Neuronal stem cell (in vitro differentiated cells): ENCODE results near the gene SUGP2.

Experiments used
- DNase-seq: peaks from one replicate; pipeline ENCODE4 v3.0.0-alpha.2; 2013; ENCODE audit warnings: low spot score
- H2AFZ ChIP-seq: one replicate; pipeline ENCODE4 v1.6.1; 2013; ENCODE audit warnings: mild to moderate bottlenecking, low read length, inconsistent platforms
- H2AK5ac ChIP-seq: 2 replicates; pipeline ENCODE4 v1.6.1; 2013; ENCODE audit warnings: low read depth, mild to moderate bottlenecking, inconsistent platforms, low read length, moderate library complexity, mixed read lengths
- H2BK120ac ChIP-seq: 2 replicates; pipeline ENCODE4 v1.6.1; 2013; ENCODE audit warnings: low read depth, mild to moderate bottlenecking, inconsistent platforms, low read length, moderate library complexity, mixed read lengths
- H2BK12ac ChIP-seq: one replicate; pipeline ENCODE4 v1.6.1; 2013; ENCODE audit warnings: low read length, inconsistent platforms
- H2BK15ac ChIP-seq: 2 replicates; pipeline ENCODE4 v1.6.1; 2013; ENCODE audit warnings: mild to moderate bottlenecking, low read length, inconsistent platforms, mixed read lengths
- H2BK5ac ChIP-seq: one replicate; pipeline ENCODE4 v1.6.1; 2013; ENCODE audit warnings: inconsistent platforms, mild to moderate bottlenecking, low read length, moderate library complexity
- H3K14ac ChIP-seq: one replicate; pipeline ENCODE4 v1.6.1; 2013; ENCODE audit warnings: low read length, inconsistent platforms
- H3K18ac ChIP-seq: 2 replicates; pipeline ENCODE4 v1.6.1; 2013; ENCODE audit warnings: low read length, inconsistent platforms
- H3K23ac ChIP-seq: 2 replicates; pipeline ENCODE4 v1.6.1; 2013; ENCODE audit warnings: low read depth, mild to moderate bottlenecking, mixed read lengths, low read length, inconsistent platforms; ENCODE audit not compliant: poor library complexity
- H3K27ac ChIP-seq: replicated peaks from 3 replicates; pipeline ENCODE4 v1.5.1; 2013; ENCODE audit warnings: low read length, inconsistent platforms
- H3K27me3 ChIP-seq, 3 experiments: 2 replicates each; pipeline ENCODE4 v1.6.1; 2013; ENCODE audit warnings: low read length in 3 of 3, mild to moderate bottlenecking in 2 of 3, inconsistent platforms in 1 of 3, low read depth in 1 of 3, mixed read lengths in 1 of 3, moderate library complexity in 1 of 3; ENCODE audit not compliant: control insufficient read depth in 3 of 3, insufficient read depth in 3 of 3
- H3K36me3 ChIP-seq, 2 donors: replicated peaks in 1 of 2; 2 replicates each; pipeline ENCODE4 v1.6.1; 2013; ENCODE audit warnings: low read length in 2 of 2; ENCODE audit not compliant: control insufficient read depth in 2 of 2, insufficient read depth in 2 of 2
- H3K4ac ChIP-seq: 2 replicates; pipeline ENCODE4 v1.6.1; 2013; ENCODE audit warnings: inconsistent platforms, mild to moderate bottlenecking, low read length, moderate library complexity
- H3K4me1 ChIP-seq, 2 donors: 1 replicate in 1 of 2; 2 replicates in 1 of 2; pipeline ENCODE4 v1.6.1; 2013; ENCODE audit warnings: low read length in 2 of 2, low read depth in 1 of 2; ENCODE audit not compliant: control insufficient read depth in 2 of 2, insufficient read depth in 1 of 2
- H3K4me2 ChIP-seq: one replicate; pipeline ENCODE4 v1.6.1; 2013; ENCODE audit warnings: mild to moderate bottlenecking, low read length, inconsistent platforms; ENCODE audit not compliant: insufficient read depth, poor library complexity, severe bottlenecking
- H3K4me3 ChIP-seq, 2 donors: 2 replicates each; pipeline ENCODE4 v1.5.1; 2013; ENCODE audit warnings: low read length in 2 of 2, mild to moderate bottlenecking in 2 of 2, inconsistent platforms in 1 of 2, moderate library complexity in 1 of 2
- H3K79me1 ChIP-seq: one replicate; pipeline ENCODE4 v1.6.1; 2013; ENCODE audit warnings: low read depth, mild to moderate bottlenecking, inconsistent platforms, low read length, moderate library complexity
- H3K9ac ChIP-seq: one replicate; pipeline ENCODE4 v1.6.1; 2013; ENCODE audit warnings: mild to moderate bottlenecking, low read depth, low read length, inconsistent platforms; ENCODE audit not compliant: poor library complexity
- H3K9me3 ChIP-seq, 2 donors: replicated peaks in 1 of 2; 2 replicates each; pipeline versions ENCODE3 to v1.6.1; 2013; ENCODE audit warnings: low read length in 2 of 2, mild to moderate bottlenecking in 2 of 2, inconsistent platforms in 1 of 2, low read depth in 1 of 2, mixed read lengths in 1 of 2, moderate library complexity in 1 of 2; ENCODE audit not compliant: control insufficient read depth in 2 of 2, insufficient read depth in 1 of 2
- H4K8ac ChIP-seq: one replicate; pipeline ENCODE4 v1.6.1; 2013; ENCODE audit warnings: low read depth, mild to moderate bottlenecking, inconsistent platforms, low read length, moderate library complexity
- H4K91ac ChIP-seq: one replicate; pipeline ENCODE4 v1.6.1; 2013; ENCODE audit warnings: low read length, low read depth, mild to moderate bottlenecking, inconsistent platforms; ENCODE audit not compliant: poor library complexity
- WGBS, 2 donors: extraction: QIAGEN DNeasy Blood & Tissue Kit; methylation state at CpG; one replicate each; pipeline ENCODE4 v1.1.7; 2013; ENCODE audit warnings: missing lambda C conversion rate in 2 of 2, mixed read lengths in 1 of 2; ENCODE audit not compliant: insufficient read length in 2 of 2, insufficient replicate concordance in 1 of 2; ENCODE audit errors: extremely low coverage in 2 of 2; 5-methylcytosine and 5-hydroxymethylcytosine counted together

The SUGP2 gene

GRCh38 chr19:19059018-19059836 lies 25.9 kb upstream of the SUGP2 start:
- peaks cover 1 to 2% of the 10 kb centered on the region in 2 donors for H3K4me1 ChIP-seq
- no peak overlapping the region for H3K9ac ChIP-seq
- H2BK120ac ChIP-seq: no peak overlapping the region
- H3K14ac ChIP-seq: no peak overlapping the region
- no peak overlapping the region for H2BK15ac ChIP-seq
- H2BK5ac ChIP-seq: no peak overlapping the region
- H4K8ac ChIP-seq: no peak overlapping the region
- H3K4me3 ChIP-seq: no peak overlapping the region
- peaks cover 4% of the 10 kb centered on the region for H3K79me1 ChIP-seq
- H4K91ac ChIP-seq: no peak overlapping the region
- no peak for DNase-seq
- no peak overlapping the region for H3K4me2 ChIP-seq
- H3K36me3 ChIP-seq: peaks cover 30 to 58% of the 10 kb centered on the region in 2 donors
- no peak overlapping the region for H2AFZ ChIP-seq
- no peak overlapping the region for H2AK5ac ChIP-seq
- no peak overlapping the region for H3K27ac ChIP-seq
- no CpG with 5 or more reads among the region's 17 CpGs for WGBS, 2 donors
- H3K9me3 ChIP-seq: no peaks in the 10 kb centered on the region
- peaks cover 0 to 2% (median 0%) of the 10 kb centered on the region in 3 experiments for H3K27me3 ChIP-seq
- H3K23ac ChIP-seq: peak overlapping the region; percentile 65
- no peak overlapping the region for H3K4ac ChIP-seq
- no peak overlapping the region for H3K18ac ChIP-seq
- H2BK12ac ChIP-seq: no peak overlapping the region

- Histone ChIP-seq H2BK12ac (no peak overlapping the region), H3K23ac (no peak overlapping the region), H4K8ac (no peak overlapping the region), H3K14ac (no peak overlapping the region), H3K18ac (no peak overlapping the region), H3K4me1 (no peaks in the 10 kb centered on the region), H3K4me2 (no peak overlapping the region), H3K27me3 (no peaks in the 10 kb centered on the region), H3K27ac (no peak overlapping the region), H2AK5ac (no peak overlapping the region), H3K4me3 (no peak overlapping the region), H2AFZ (no peak overlapping the region), H2BK15ac (no peak overlapping the region), H3K9ac (no peak overlapping the region), H2BK5ac (no peak overlapping the region), H3K9me3 (no peaks in the 10 kb centered on the region), H2BK120ac (no peak overlapping the region), H4K91ac (no peak overlapping the region), H3K79me1 (peaks cover 4% of the 10 kb centered on the region), H3K36me3 (peaks cover 35 to 74% of the 10 kb centered on the region in 2 donors), H3K4ac (no peak overlapping the region)
- no CpG with 5 or more reads among the region's 7 CpGs for WGBS, 2 donors
- DNase-seq: no peak
Observed at GRCh38 chr19:19057720-19058119, 24.4 kb upstream of the SUGP2 start.

GRCh38 chr19:19057317-19057716 lies 24.0 kb upstream of the SUGP2 start:
- Histone ChIP-seq H2BK120ac (no peak overlapping the region), H2BK12ac (no peak overlapping the region), H3K27ac (no peak overlapping the region), H2BK5ac (no peak overlapping the region), H3K18ac (no peak overlapping the region), H3K4me2 (no peak overlapping the region), H4K8ac (no peak overlapping the region), H3K79me1 (peaks cover 4% of the 10 kb centered on the region), H2AK5ac (no peak overlapping the region), H3K14ac (no peak overlapping the region), H2BK15ac (no peak overlapping the region), H3K27me3 (no peaks in the 10 kb centered on the region), H3K23ac (no peak overlapping the region), H3K36me3 (peaks cover 37 to 78% of the 10 kb centered on the region in 2 donors), H4K91ac (no peak overlapping the region), H3K4me1 (no peaks in the 10 kb centered on the region), H3K4ac (no peak overlapping the region), H2AFZ (no peak overlapping the region), H3K9me3 (no peaks in the 10 kb centered on the region), H3K4me3 (peak overlapping the region in 1 of 2 donors; percentile 28), H3K9ac (no peak overlapping the region)
- no CpG with 5 or more reads among the region's 13 CpGs for WGBS, 2 donors
- no peak for DNase-seq

- Histone ChIP-seq H3K18ac (no peak overlapping the region), H4K91ac (no peak overlapping the region), H3K9me3 (no peaks in the 10 kb centered on the region), H3K4me1 (no peaks in the 10 kb centered on the region), H3K27me3 (no peaks in the 10 kb centered on the region), H3K36me3 (peaks cover 43 to 80% of the 10 kb centered on the region in 2 donors), H2AFZ (no peak overlapping the region), H3K14ac (no peak overlapping the region), H3K4me2 (no peak overlapping the region), H4K8ac (no peak overlapping the region), H3K9ac (no peak overlapping the region), H3K27ac (no peak overlapping the region), H3K79me1 (peaks cover 4% of the 10 kb centered on the region), H3K4ac (no peak overlapping the region), H2BK12ac (no peak overlapping the region), H3K4me3 (no peak overlapping the region), H2AK5ac (no peak overlapping the region), H2BK120ac (no peak overlapping the region), H2BK15ac (no peak overlapping the region), H3K23ac (no peak overlapping the region), H2BK5ac (no peak overlapping the region)
- WGBS, 2 donors: no CpG with 5 or more reads among the region's 9 CpGs
- DNase-seq: no peak
Observed at GRCh38 chr19:19056636-19057275, 23.4 kb upstream of the SUGP2 start.
